ENCODE data around the gene CT55.
"Not testable (repeated sequence)": the region's sequence is repeated elsewhere in the genome, so short reads cannot be mapped to it uniquely, and the experiment has no call there.

CT55 gene

GRCh38 chrX:135170877-135171519, at the start of gene CT55:
TSS of gene CT55 (minus strand) at chrX:135171398. CDS start at chrX:135171171, 227 bp downstream.
- DNase-seq: no peak

GRCh38 chrX:135213200-135213844, 42.1 kb upstream of the CT55 start:
- no peak for DNase-seq

- DNase-seq: not testable (repeated sequence)
Observed at GRCh38 chrX:135206427-135206826, 35.2 kb upstream of the CT55 start.

GRCh38 chrX:135200297-135200696, 29.1 kb upstream of the CT55 start:
- DNase-seq: no peak

GRCh38 chrX:135194684-135195083, 23.5 kb upstream of the CT55 start:
- no peak for DNase-seq

GRCh38 chrX:135193740-135194139, 22.5 kb upstream of the CT55 start:
- no peak for DNase-seq

- DNase-seq: no peak
Observed at GRCh38 chrX:135191838-135192237, 20.6 kb upstream of the CT55 start.

- no peak for DNase-seq
Observed at GRCh38 chrX:135185795-135186443, 14.7 kb upstream of the CT55 start.

GRCh38 chrX:135178636-135179035, 7.4 kb upstream of the CT55 start:
- no peak for DNase-seq

- DNase-seq: no peak
Observed at GRCh38 chrX:135170468-135170867, 730 bp downstream of the CT55 start.

GRCh38 chrX:135169534-135169933, 1.7 kb downstream of the CT55 start:
- DNase-seq: not testable (repeated sequence)

GRCh38 chrX:135168486-135168885, 2.7 kb downstream of the CT55 start:
- DNase-seq: no peak

- not testable (repeated sequence) for DNase-seq
Observed at GRCh38 chrX:135154688-135155087, 16.5 kb downstream of the CT55 start.

GRCh38 chrX:135126145-135126544, 45.1 kb downstream of the CT55 start:
- not testable (repeated sequence) for DNase-seq

- DNase-seq: not testable (repeated sequence)
Observed at GRCh38 chrX:135120056-135120576, 51.1 kb downstream of the CT55 start, which contains the start of gene ETDB. TSS of gene ETDB (minus strand) at chrX:135120526. CDS start at chrX:135119261, 1,265 bp downstream.

GRCh38 chrX:135116064-135116463, 55.1 kb downstream of the CT55 start:
- not testable (repeated sequence) for DNase-seq

- DNase-seq: no peak
Observed at GRCh38 chrX:135114392-135114791, 56.8 kb downstream of the CT55 start.

GRCh38 chrX:135112743-135113142, 58.5 kb downstream of the CT55 start:
- DNase-seq: no peak

GRCh38 chrX:135112096-135112729, 59.0 kb downstream of the CT55 start:
- no peak for DNase-seq

GRCh38 chrX:135109554-135109953, 61.6 kb downstream of the CT55 start:
- DNase-seq: no peak

Measured in NCI-H510A treated with DMSO at 0.1 percent for 48 hours (cell line).